ENCODE data around the gene TMEM212.

The TMEM212 gene

DNA sequence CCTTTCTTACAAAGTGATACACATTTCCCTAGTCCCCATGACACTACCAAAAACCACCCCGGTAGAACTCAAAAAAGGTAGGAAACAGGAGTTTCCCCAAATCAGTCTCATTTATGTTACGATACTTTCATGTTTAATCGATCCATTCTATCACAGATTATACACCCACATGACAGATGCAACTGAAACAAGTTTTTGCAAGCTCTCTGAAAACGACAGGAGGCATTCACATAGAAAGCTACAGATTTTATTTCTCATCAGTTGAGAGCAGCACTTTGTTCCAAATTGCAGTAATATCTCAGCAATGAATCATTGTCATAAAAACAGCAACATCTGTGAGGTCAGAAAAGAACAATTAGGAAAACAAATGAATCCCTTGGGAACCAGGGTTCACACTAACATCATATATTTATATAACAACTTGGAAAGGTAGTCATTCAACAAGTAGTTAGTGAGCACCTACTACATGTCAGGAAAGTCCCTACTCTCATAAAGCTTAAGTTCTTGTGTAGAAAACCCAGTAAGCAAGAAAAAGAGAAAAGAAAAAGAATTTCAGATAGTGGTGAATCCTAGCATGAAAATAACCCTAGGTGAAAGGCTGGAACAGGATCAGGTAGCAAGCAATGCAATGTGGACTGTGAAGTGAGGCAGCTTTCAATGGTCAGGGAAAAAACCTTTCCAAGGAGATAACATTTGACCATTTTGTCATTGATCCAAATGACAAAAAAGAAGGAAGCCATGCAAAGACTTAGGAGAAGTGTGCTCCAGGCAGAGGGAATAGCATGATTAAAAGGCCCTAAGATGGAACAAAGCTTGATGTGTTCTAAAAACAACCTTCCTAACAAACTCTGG, 41.2 kb upstream of the TMEM212 start:
- TF ChIP-seq NFRKB (IDR thresholded peaks at IDR 0.05) (no peak), FOXA1 (IDR thresholded peaks at IDR 0.05) (no peak)
- TF ChIP-seq, protein P1, sequence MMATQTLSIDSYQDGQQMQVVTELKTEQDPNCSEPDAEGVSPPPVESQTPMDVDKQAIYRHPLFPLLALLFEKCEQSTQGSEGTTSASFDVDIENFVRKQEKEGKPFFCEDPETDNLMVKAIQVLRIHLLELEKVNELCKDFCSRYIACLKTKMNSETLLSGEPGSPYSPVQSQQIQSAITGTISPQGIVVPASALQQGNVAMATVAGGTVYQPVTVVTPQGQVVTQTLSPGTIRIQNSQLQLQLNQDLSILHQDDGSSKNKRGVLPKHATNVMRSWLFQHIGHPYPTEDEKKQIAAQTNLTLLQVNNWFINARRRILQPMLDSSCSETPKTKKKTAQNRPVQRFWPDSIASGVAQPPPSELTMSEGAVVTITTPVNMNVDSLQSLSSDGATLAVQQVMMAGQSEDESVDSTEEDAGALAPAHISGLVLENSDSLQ (IDR thresholded peaks at IDR 0.05) = peak; percentile 58
- POLR2A ChIA-PET = interaction anchor here (1.0 kb wide), 1 partner anchor 8 kb away, joined by 4 read pairs; the partner anchor contains the start of gene PLD1
- CTCF ChIA-PET = no interaction called here
- DNase-seq (ENCODE audit: extremely low spot score) = no peak

DNA sequence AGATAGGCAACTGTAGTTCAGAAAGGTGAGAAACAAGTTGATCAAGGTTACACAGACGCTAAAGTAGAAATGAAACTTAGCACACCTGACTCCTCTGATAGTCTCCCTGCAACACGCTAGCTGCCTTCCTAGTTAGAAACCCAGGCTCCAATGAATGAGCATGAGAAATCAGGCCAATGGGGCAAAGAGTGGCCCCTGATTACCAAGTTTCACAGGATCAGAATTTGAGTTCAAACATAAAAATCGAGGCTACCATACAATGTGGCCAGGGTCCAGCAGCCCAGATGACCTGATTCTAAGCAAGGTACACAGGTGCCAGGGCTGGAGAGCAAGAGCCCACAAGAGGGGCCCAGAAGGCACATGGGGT, 40.6 kb upstream of the TMEM212 start:
- CTCF ChIA-PET = no interaction called here
- POLR2A ChIA-PET = interaction anchor here (1.0 kb wide), 1 partner anchor 8 kb away, joined by 4 read pairs; the partner anchor contains the start of gene PLD1
- DNase-seq (ENCODE audit: extremely low spot score) = no peak
- TF ChIP-seq NFRKB (IDR thresholded peaks at IDR 0.05) (no peak), CTBP1 (IDR thresholded peaks at IDR 0.05; ENCODE audit: borderline replicate concordance) (no peak), ARNT (IDR thresholded peaks at IDR 0.05) (no peak), HDGF (IDR thresholded peaks at IDR 0.05; ENCODE audit: borderline replicate concordance) (no peak), SUZ12 (IDR thresholded peaks at IDR 0.05) (no peak), ELF4 (IDR thresholded peaks at IDR 0.05) (no peak), TARDBP (IDR thresholded peaks at IDR 0.05) (no peak), FOXA1 (IDR thresholded peaks at IDR 0.05) (no peak), FOXK2 (IDR thresholded peaks at IDR 0.05) (no peak), SP1 (IDR thresholded peaks at IDR 0.05) (no peak), FOXM1 (IDR thresholded peaks at IDR 0.05; ENCODE audit: borderline replicate concordance) (no peak), BHLHE40 (IDR thresholded peaks at IDR 0.05; ENCODE audit: borderline replicate concordance) (no peak), ZNF384 (IDR thresholded peaks at IDR 0.05) (no peak), L3MBTL2 (conservative IDR thresholded peaks at IDR 0.05) (no peak), LEF1 (IDR thresholded peaks at IDR 0.05; ENCODE audit: borderline replicate concordance) (no peak)
- TF ChIP-seq, protein P1 (IDR thresholded peaks at IDR 0.05) = no peak

DNA sequence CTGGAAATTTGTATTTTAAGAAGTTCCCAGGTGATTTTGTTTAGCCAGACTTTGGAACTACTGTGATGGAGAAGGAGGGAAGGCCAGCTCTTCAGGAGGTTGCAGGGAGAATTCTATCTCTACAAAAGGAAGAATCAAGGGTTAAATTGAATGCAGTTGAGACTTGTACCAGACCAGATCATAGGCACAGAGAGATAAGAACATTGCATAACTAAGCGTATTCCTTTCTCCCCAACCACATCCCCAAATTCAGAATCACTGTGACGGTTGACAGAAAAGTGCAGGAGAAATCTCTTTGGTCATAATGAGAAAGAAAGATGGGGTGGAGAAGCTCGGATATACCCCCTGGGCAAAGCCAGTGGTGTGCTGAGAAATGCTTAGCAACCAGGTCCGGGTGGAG, 40.1 kb upstream of the TMEM212 start:
- POLR2A ChIA-PET = no interaction called here
- CTCF ChIA-PET = no interaction called here
- DNase-seq (ENCODE audit: extremely low spot score) = no peak
- no peak for TF ChIP-seq FOXM1 (IDR thresholded peaks at IDR 0.05; ENCODE audit: borderline replicate concordance)
- no peak for TF ChIP-seq ARNT (IDR thresholded peaks at IDR 0.05)
- TF ChIP-seq TARDBP (IDR thresholded peaks at IDR 0.05) = no peak
- no peak for TF ChIP-seq SUZ12 (IDR thresholded peaks at IDR 0.05)
- no peak for TF ChIP-seq ELF4 (IDR thresholded peaks at IDR 0.05)
- TF ChIP-seq FOXK2 (IDR thresholded peaks at IDR 0.05) = no peak
- TF ChIP-seq NFRKB (IDR thresholded peaks at IDR 0.05) = no peak
- TF ChIP-seq SP1 (IDR thresholded peaks at IDR 0.05) = no peak
- no peak for TF ChIP-seq BHLHE40 (IDR thresholded peaks at IDR 0.05; ENCODE audit: borderline replicate concordance)
- TF ChIP-seq FOXA1 (IDR thresholded peaks at IDR 0.05) = no peak

DNA sequence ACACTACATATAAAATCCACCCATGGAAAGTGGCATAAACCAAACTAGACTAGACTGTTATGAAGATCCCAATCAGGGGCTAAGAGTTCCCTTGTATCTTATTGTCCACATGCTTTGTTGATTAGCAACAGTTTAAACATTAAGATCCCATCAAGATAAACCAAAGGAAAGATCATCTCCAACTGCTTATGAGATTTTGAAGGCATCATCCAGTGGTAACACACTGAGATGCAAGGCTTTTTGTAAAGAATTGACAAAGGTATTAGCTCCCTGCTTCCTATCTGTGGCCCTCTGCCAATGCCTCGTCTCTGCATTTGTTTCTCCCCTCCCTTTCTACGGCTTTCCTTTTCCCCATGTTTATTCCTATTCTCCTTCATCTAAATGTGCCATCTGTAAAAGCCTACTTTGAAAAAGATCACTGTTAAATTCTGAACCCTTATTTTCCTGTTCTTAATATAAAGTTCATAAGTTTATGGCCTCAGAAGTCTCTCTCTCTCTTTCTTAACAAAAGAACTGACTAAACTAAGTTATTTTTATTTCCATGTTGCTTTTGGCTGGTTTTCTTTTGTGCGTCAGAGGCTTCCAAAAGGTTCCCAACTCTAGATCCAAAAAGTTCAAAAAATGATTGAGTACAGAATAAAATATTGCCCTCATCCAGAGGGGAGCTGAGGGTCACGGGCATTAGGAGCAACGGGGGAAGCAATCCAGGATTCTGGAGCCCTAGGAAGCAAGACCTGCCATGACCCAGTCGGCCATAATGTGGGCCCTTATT, 38.3 kb upstream of the TMEM212 start:
- ChIA-PET CTCF (interaction anchor here (0.7 kb wide), 1 partner anchor 11 kb away, joined by 4 read pairs; no protein-coding TSS in a partner anchor), POLR2A (no interaction called here)
- no peak for DNase-seq (ENCODE audit: extremely low spot score)
- no peak for TF ChIP-seq ZNF384 (IDR thresholded peaks at IDR 0.05)
- no peak for TF ChIP-seq FOXK2 (IDR thresholded peaks at IDR 0.05)
- TF ChIP-seq SP1 (IDR thresholded peaks at IDR 0.05) = no peak
- no peak for TF ChIP-seq HDGF (IDR thresholded peaks at IDR 0.05; ENCODE audit: borderline replicate concordance)
- no peak for TF ChIP-seq L3MBTL2 (conservative IDR thresholded peaks at IDR 0.05)

DNA sequence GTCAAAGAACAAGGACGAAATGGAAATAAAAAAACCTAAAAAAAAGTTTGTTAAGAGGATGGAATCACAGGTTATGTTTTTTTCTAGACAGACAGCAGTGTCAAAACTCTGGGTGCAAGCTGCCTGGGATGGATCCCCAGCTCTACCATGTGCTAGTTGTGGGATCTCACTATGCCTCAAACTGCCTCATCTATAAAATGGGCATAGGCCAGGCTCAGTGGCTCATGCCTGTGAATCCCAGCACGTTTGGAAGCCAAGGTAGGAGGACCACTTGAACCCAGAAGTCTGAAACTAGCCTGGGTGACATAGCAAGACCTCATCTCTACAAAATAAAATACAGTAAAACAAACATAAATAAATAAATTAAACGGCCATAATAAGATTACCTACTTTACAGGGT, 37.5 kb upstream of the TMEM212 start:
- no peak for DNase-seq (ENCODE audit: extremely low spot score)
- ChIA-PET POLR2A (no interaction called here), CTCF (interaction anchor here (0.7 kb wide), 1 partner anchor 11 kb away, joined by 4 read pairs; no protein-coding TSS in a partner anchor)
- TF ChIP-seq SP1 (IDR thresholded peaks at IDR 0.05) = no peak
- TF ChIP-seq ELF4 (IDR thresholded peaks at IDR 0.05) = no peak
- TF ChIP-seq SUZ12 (IDR thresholded peaks at IDR 0.05) = no peak
- no peak for TF ChIP-seq FOXK2 (IDR thresholded peaks at IDR 0.05)
- no peak for TF ChIP-seq TARDBP (IDR thresholded peaks at IDR 0.05)
- TF ChIP-seq BHLHE40 (IDR thresholded peaks at IDR 0.05; ENCODE audit: borderline replicate concordance) = no peak
- TF ChIP-seq NFRKB (IDR thresholded peaks at IDR 0.05) = no peak
- no peak for TF ChIP-seq LEF1 (IDR thresholded peaks at IDR 0.05; ENCODE audit: borderline replicate concordance)
- no peak for TF ChIP-seq HDGF (IDR thresholded peaks at IDR 0.05; ENCODE audit: borderline replicate concordance)
- TF ChIP-seq ZNF384 (IDR thresholded peaks at IDR 0.05) = no peak
- no peak for TF ChIP-seq ARNT (IDR thresholded peaks at IDR 0.05)
- no peak for TF ChIP-seq L3MBTL2 (conservative IDR thresholded peaks at IDR 0.05)
- TF ChIP-seq, protein P1 (IDR thresholded peaks at IDR 0.05) = no peak
- no peak for TF ChIP-seq FOXM1 (IDR thresholded peaks at IDR 0.05; ENCODE audit: borderline replicate concordance)
- no peak for TF ChIP-seq FOXA1 (IDR thresholded peaks at IDR 0.05)
